Measurements from ENCODE around the gene MRPL12. TPM values are rescaled to one million over a fixed set of nuclear protein-coding genes. Genes with fewer than 3 reads are reported as not detected.

The MRPL12 gene
- total and polyA plus RNA-seq, 2 of the 8 experiments (the other 6 are each of a cell fraction or from before 2014, with no cell fraction given), result 120 to 141 TPM

Small RNA genes lying within 50 kb of the gene (microRNA-seq; reads per million reads assigned to microRNA genes)
- 0 reads per million in 2 experiments for gene MIR6786 (ENCODE audit: borderline microRNAs expressed in 2 of 2, borderline number of aligned reads in 2 of 2, borderline replicate concordance in 1 of 2)

Small RNA genes lying within 50 kb of the gene (small RNA-seq; reads per million reads assigned to genes)
- gene MIR6786 (ENCODE audit: insufficient read depth), result not detected

Other genes with a start within 250 kb of the MRPL12 start
- 3,535 and 3,691 TPM in 2 replicates for gene ACTG1, start 190.6 kb upstream of the MRPL12 start, total RNA-seq (2021; fragmentation: NEBNext Ultra II Directional; extraction: Animal tissue kit (Norgen Biotek cat#: 25700))
- 5,010 and 7,420 TPM in 2 replicates for gene ACTG1, start 190.6 kb upstream of the MRPL12 start, polyA plus RNA-seq (2011; rRNA removed)
- 0.30 TPM in 1 of 2 replicates, not detected in the other for gene FSCN2, start 175.0 kb upstream of the MRPL12 start, total RNA-seq (2021; fragmentation: NEBNext Ultra II Directional; extraction: Animal tissue kit (Norgen Biotek cat#: 25700))
- 0.18 and 0.44 TPM in 2 replicates for gene FSCN2, start 175.0 kb upstream of the MRPL12 start, polyA plus RNA-seq (2011; rRNA removed)
- 37.9 and 41.8 TPM in 2 replicates for gene FAAP100, start 151.0 kb upstream of the MRPL12 start, total RNA-seq (2021; fragmentation: NEBNext Ultra II Directional; extraction: Animal tissue kit (Norgen Biotek cat#: 25700))
- gene FAAP100, start 151.0 kb upstream of the MRPL12 start, polyA plus RNA-seq (2011; rRNA removed), result 23.2 and 33.1 TPM in 2 replicates
- gene NPLOC4, start 66.3 kb upstream of the MRPL12 start, total RNA-seq (2021; fragmentation: NEBNext Ultra II Directional; extraction: Animal tissue kit (Norgen Biotek cat#: 25700)), result 79.8 and 92.7 TPM in 2 replicates
- 70.7 and 75.0 TPM in 2 replicates for gene NPLOC4, start 66.3 kb upstream of the MRPL12 start, polyA plus RNA-seq (2011; rRNA removed)
- gene TSPAN10, start 66.2 kb upstream of the MRPL12 start, total RNA-seq (2021; fragmentation: NEBNext Ultra II Directional; extraction: Animal tissue kit (Norgen Biotek cat#: 25700)), result 0.96 and 0.99 TPM in 2 replicates
- 0.83 and 1.1 TPM in 2 replicates for gene TSPAN10, start 66.2 kb upstream of the MRPL12 start, polyA plus RNA-seq (2011; rRNA removed)
- gene PDE6G, start 46.8 kb upstream of the MRPL12 start, total RNA-seq (2021; fragmentation: NEBNext Ultra II Directional; extraction: Animal tissue kit (Norgen Biotek cat#: 25700)), result 5.8 and 6.4 TPM in 2 replicates
- gene PDE6G, start 46.8 kb upstream of the MRPL12 start, polyA plus RNA-seq (2011; rRNA removed), result 12.9 and 15.1 TPM in 2 replicates
- 35.9 and 41.5 TPM in 2 replicates for gene OXLD1, start 36.8 kb upstream of the MRPL12 start, total RNA-seq (2021; fragmentation: NEBNext Ultra II Directional; extraction: Animal tissue kit (Norgen Biotek cat#: 25700))
- 61.9 and 97.9 TPM in 2 replicates for gene OXLD1, start 36.8 kb upstream of the MRPL12 start, polyA plus RNA-seq (2011; rRNA removed)
- gene CCDC137, start 36.6 kb upstream of the MRPL12 start, total RNA-seq (2021; fragmentation: NEBNext Ultra II Directional; extraction: Animal tissue kit (Norgen Biotek cat#: 25700)), result 38.6 and 39.8 TPM in 2 replicates
- gene CCDC137, start 36.6 kb upstream of the MRPL12 start, polyA plus RNA-seq (2011; rRNA removed), result 17.6 and 23.3 TPM in 2 replicates
- gene ARL16, start 19.6 kb upstream of the MRPL12 start, total RNA-seq (2021; fragmentation: NEBNext Ultra II Directional; extraction: Animal tissue kit (Norgen Biotek cat#: 25700)), result 37.0 and 41.8 TPM in 2 replicates
- gene ARL16, start 19.6 kb upstream of the MRPL12 start, polyA plus RNA-seq (2011; rRNA removed), result 60.8 and 64.2 TPM in 2 replicates
- gene HGS, start 19.4 kb upstream of the MRPL12 start, total RNA-seq (2021; fragmentation: NEBNext Ultra II Directional; extraction: Animal tissue kit (Norgen Biotek cat#: 25700)), result 78.8 and 80.8 TPM in 2 replicates
- gene HGS, start 19.4 kb upstream of the MRPL12 start, polyA plus RNA-seq (2011; rRNA removed), result 99.7 and 144 TPM in 2 replicates
- 22.2 and 25.3 TPM in 2 replicates for gene SLC25A10, start 8.9 kb downstream of the MRPL12 start, total RNA-seq (2021; fragmentation: NEBNext Ultra II Directional; extraction: Animal tissue kit (Norgen Biotek cat#: 25700))
- gene SLC25A10, start 8.9 kb downstream of the MRPL12 start, polyA plus RNA-seq (2011; rRNA removed), result 43.0 and 60.9 TPM in 2 replicates
- gene GCGR, start 100.8 kb downstream of the MRPL12 start, total RNA-seq (2021; fragmentation: NEBNext Ultra II Directional; extraction: Animal tissue kit (Norgen Biotek cat#: 25700)), result 0.56 and 0.61 TPM in 2 replicates
- 0.44 and 0.60 TPM in 2 replicates for gene GCGR, start 100.8 kb downstream of the MRPL12 start, polyA plus RNA-seq (2011; rRNA removed)
- 103 and 115 TPM in 2 replicates for gene MCRIP1, start 129.9 kb downstream of the MRPL12 start, total RNA-seq (2021; fragmentation: NEBNext Ultra II Directional; extraction: Animal tissue kit (Norgen Biotek cat#: 25700))
- gene MCRIP1, start 129.9 kb downstream of the MRPL12 start, polyA plus RNA-seq (2011; rRNA removed), result 151 and 250 TPM in 2 replicates
- not detected in 2 replicates for gene PPP1R27, start 131.7 kb downstream of the MRPL12 start, total RNA-seq (2021; fragmentation: NEBNext Ultra II Directional; extraction: Animal tissue kit (Norgen Biotek cat#: 25700))
- gene PPP1R27, start 131.7 kb downstream of the MRPL12 start, polyA plus RNA-seq (2011; rRNA removed), result 0.27 and 0.30 TPM in 2 replicates
- 374 and 379 TPM in 2 replicates for gene P4HB, start 157.2 kb downstream of the MRPL12 start, total RNA-seq (2021; fragmentation: NEBNext Ultra II Directional; extraction: Animal tissue kit (Norgen Biotek cat#: 25700))
- gene P4HB, start 157.2 kb downstream of the MRPL12 start, polyA plus RNA-seq (2011; rRNA removed), result 41.4 and 66.6 TPM in 2 replicates
- gene ARHGDIA, start 168.0 kb downstream of the MRPL12 start, total RNA-seq (2021; fragmentation: NEBNext Ultra II Directional; extraction: Animal tissue kit (Norgen Biotek cat#: 25700)), result 217 and 246 TPM in 2 replicates
- gene ARHGDIA, start 168.0 kb downstream of the MRPL12 start, polyA plus RNA-seq (2011; rRNA removed), result 62.4 and 155 TPM in 2 replicates
- 186 and 191 TPM in 2 replicates for gene ALYREF, start 188.2 kb downstream of the MRPL12 start, total RNA-seq (2021; fragmentation: NEBNext Ultra II Directional; extraction: Animal tissue kit (Norgen Biotek cat#: 25700))
- 83.8 and 118 TPM in 2 replicates for gene ALYREF, start 188.2 kb downstream of the MRPL12 start, polyA plus RNA-seq (2011; rRNA removed)
- gene ANAPC11, start 188.4 kb downstream of the MRPL12 start, total RNA-seq (2021; fragmentation: NEBNext Ultra II Directional; extraction: Animal tissue kit (Norgen Biotek cat#: 25700)), result 176 and 182 TPM in 2 replicates
- 963 and 1,221 TPM in 2 replicates for gene ANAPC11, start 188.4 kb downstream of the MRPL12 start, polyA plus RNA-seq (2011; rRNA removed)
- 0.80 and 1.5 TPM in 2 replicates for gene NPB, start 198.9 kb downstream of the MRPL12 start, total RNA-seq (2021; fragmentation: NEBNext Ultra II Directional; extraction: Animal tissue kit (Norgen Biotek cat#: 25700))
- 2.5 and 3.9 TPM in 2 replicates for gene NPB, start 198.9 kb downstream of the MRPL12 start, polyA plus RNA-seq (2011; rRNA removed)
- 29.9 and 31.0 TPM in 2 replicates for gene PCYT2, start 208.0 kb downstream of the MRPL12 start, total RNA-seq (2021; fragmentation: NEBNext Ultra II Directional; extraction: Animal tissue kit (Norgen Biotek cat#: 25700))
- gene PCYT2, start 208.0 kb downstream of the MRPL12 start, polyA plus RNA-seq (2011; rRNA removed), result 31.3 and 37.7 TPM in 2 replicates
- 16.6 and 18.7 TPM in 2 replicates for gene SIRT7, start 214.8 kb downstream of the MRPL12 start, total RNA-seq (2021; fragmentation: NEBNext Ultra II Directional; extraction: Animal tissue kit (Norgen Biotek cat#: 25700))
- gene SIRT7, start 214.8 kb downstream of the MRPL12 start, polyA plus RNA-seq (2011; rRNA removed), result 5.8 and 10.3 TPM in 2 replicates
- gene MAFG, start 224.4 kb downstream of the MRPL12 start, total RNA-seq (2021; fragmentation: NEBNext Ultra II Directional; extraction: Animal tissue kit (Norgen Biotek cat#: 25700)), result 26.9 and 27.7 TPM in 2 replicates
- gene MAFG, start 224.4 kb downstream of the MRPL12 start, polyA plus RNA-seq (2011; rRNA removed), result 25.5 and 36.9 TPM in 2 replicates
- gene PYCR1, start 233.9 kb downstream of the MRPL12 start, total RNA-seq (2021; fragmentation: NEBNext Ultra II Directional; extraction: Animal tissue kit (Norgen Biotek cat#: 25700)), result 127 and 145 TPM in 2 replicates
- gene PYCR1, start 233.9 kb downstream of the MRPL12 start, polyA plus RNA-seq (2011; rRNA removed), result 213 and 284 TPM in 2 replicates
- 0.17 and 0.26 TPM in 2 replicates for gene MYADML2, start 243.9 kb downstream of the MRPL12 start, total RNA-seq (2021; fragmentation: NEBNext Ultra II Directional; extraction: Animal tissue kit (Norgen Biotek cat#: 25700))
- 0.47 TPM in 2 replicates for gene MYADML2, start 243.9 kb downstream of the MRPL12 start, polyA plus RNA-seq (2011; rRNA removed)